ENCODE results near the gene BHLHE40. TPM values are rescaled to one million over a fixed set of nuclear protein-coding genes. Genes with fewer than 3 reads are reported as not detected.
A peak's percentile ranks its signal among the peaks of the same experiment; 100 is the strongest.

The BHLHE40 gene
- total RNA-seq (100 to 1,000 TPM in 1 of 5 donors, 10 to 100 TPM in 4; 54.1 to 177 (median 85.8) TPM), total RNA-seq (27.9 to 658 (median 178) reads per million in 29 experiments)
- total RNA-seq (2013) = 44.8 TPM

GRCh38 chr3:4979428-4980228 lies at the start of gene BHLHE40:
Gene BHLHE40, plus strand, starts transcription at chr3:4979437. Its CDS starts 282 bp downstream, at chr3:4979719.
- peak within 1 kb of the TSS; percentile 94 for H3K27ac ChIP-seq (ENCODE audit: low read length)
- no peaks in the 10 kb centered on the region for H3K9me3 ChIP-seq
- H3K4me1 ChIP-seq (ENCODE audit: control insufficient read depth in 1 of 2, extremely low read depth in 1 of 2, insufficient read depth in 2 of 2, low read length in 2 of 2) = peaks cover 25 to 61% of the 10 kb centered on the region in 2 experiments
- peak in 13 of 35 experiments; percentile 3 to 70 (median 30) for DNase-seq
- Mint-ChIP-seq H3K27me3 (no peaks in the 10 kb centered on the region), H3K27ac (peak within 1 kb of the TSS; percentile 95 to 98), H3K4me1 (peaks cover 59 to 67% (median 67%) of the 10 kb centered on the region in 3 donors), H3K36me3 (peaks cover 20% of the 10 kb centered on the region), H3K4me3 (peak within 1 kb of the TSS; percentile 94 to 98 (median 95)), H3K9me3 (no peaks in the 10 kb centered on the region)
- POLR2A ChIA-PET = interaction anchor here (0.6 to 2.5 kb wide), 25 partner anchors 16 to 1657 kb away, joined by 3 to 22 read pairs (median 5); no protein-coding TSS in a partner anchor
- ATAC-seq (replicated peaks in 1 of 4) = peak; percentile 25 to 43 (median 36)
- H3K27me3 ChIP-seq (replicated peaks in 1 of 2; ENCODE audit: control insufficient read depth in 2 of 2, extremely low read depth in 1 of 2, insufficient read depth in 2 of 2, low read length in 1 of 2) = no peaks in the 10 kb centered on the region
- peak within 1 kb of the TSS; percentile 73 to 90 for H3K4me3 ChIP-seq (ENCODE audit: control insufficient read depth in 1 of 2, extremely low read depth in 1 of 2, low read length in 1 of 2)
- under 1% methylated on average over 48 of the region's 51 CpGs for WGBS (ENCODE audit: insufficient coverage)
- peaks cover 0 to 22% of the 10 kb centered on the region in 2 donors for H3K36me3 ChIP-seq (ENCODE audit: control insufficient read depth in 2 of 2, extremely low read depth in 1 of 2, insufficient read depth in 1 of 2, low read length in 1 of 2)
- CTCF ChIA-PET = interaction anchor here (0.6 to 2.6 kb wide), 30 partner anchors 13 to 275 kb away, joined by 3 to 15 read pairs (median 4); no protein-coding TSS in a partner anchor

GRCh38 chr3:4930501-4930900 lies 48.7 kb upstream of the BHLHE40 start:
- POLR2A ChIA-PET = interaction anchor here in 1 of 2 donors (0.6 kb wide), 1 partner anchor 1485 kb away, joined by 3 read pairs; no protein-coding TSS in a partner anchor
- ATAC-seq (replicated peaks in 1 of 4) = no peak

GRCh38 chr3:4934050-4934449 lies 45.2 kb upstream of the BHLHE40 start:
- POLR2A ChIA-PET = no interaction called here
- Mint-ChIP-seq H3K4me3 (no peak overlapping the region), H3K9me3 (no peaks in the 10 kb centered on the region), H3K27ac (no peak overlapping the region), H3K36me3 (no peaks in the 10 kb centered on the region), H3K27me3 (no peaks in the 10 kb centered on the region), H3K4me1 (peaks cover 5 to 7% (median 6%) of the 10 kb centered on the region in 3 donors)
- no peak for ATAC-seq (replicated peaks in 1 of 4)
- DNase-seq = no peak
- no peaks in the 10 kb centered on the region for H3K4me1 ChIP-seq (ENCODE audit: control insufficient read depth in 1 of 2, extremely low read depth in 1 of 2, insufficient read depth in 2 of 2, low read length in 2 of 2)
- CTCF ChIA-PET = no interaction called here
- no peak overlapping the region for H3K27ac ChIP-seq (ENCODE audit: low read length)
- H3K36me3 ChIP-seq (ENCODE audit: control insufficient read depth in 2 of 2, extremely low read depth in 1 of 2, insufficient read depth in 1 of 2, low read length in 1 of 2) = no peaks in the 10 kb centered on the region
- no CpG with 5 or more reads among the region's 3 CpGs for WGBS (ENCODE audit: insufficient coverage)
- H3K9me3 ChIP-seq = no peaks in the 10 kb centered on the region
- no peaks in the 10 kb centered on the region for H3K27me3 ChIP-seq (replicated peaks in 1 of 2; ENCODE audit: control insufficient read depth in 2 of 2, extremely low read depth in 1 of 2, insufficient read depth in 2 of 2, low read length in 1 of 2)
- H3K4me3 ChIP-seq (ENCODE audit: control insufficient read depth in 1 of 2, extremely low read depth in 1 of 2, low read length in 1 of 2) = no peak overlapping the region

More at GRCh38 chr3:4930501-4930900, 48.7 kb upstream of the BHLHE40 start:
- Histone ChIP-seq H3K4me3 (ENCODE audit: control insufficient read depth in 1 of 2, extremely low read depth in 1 of 2, low read length in 1 of 2) (no peak overlapping the region), H3K27me3 (replicated peaks in 1 of 2; ENCODE audit: control insufficient read depth in 2 of 2, extremely low read depth in 1 of 2, insufficient read depth in 2 of 2, low read length in 1 of 2) (no peaks in the 10 kb centered on the region), H3K9me3 (no peaks in the 10 kb centered on the region), H3K27ac (ENCODE audit: low read length) (no peak overlapping the region), H3K36me3 (ENCODE audit: control insufficient read depth in 2 of 2, extremely low read depth in 1 of 2, insufficient read depth in 1 of 2, low read length in 1 of 2) (no peaks in the 10 kb centered on the region), H3K4me1 (ENCODE audit: control insufficient read depth in 1 of 2, extremely low read depth in 1 of 2, insufficient read depth in 2 of 2, low read length in 2 of 2) (peaks cover 0 to 9% of the 10 kb centered on the region in 2 experiments)
- H3K9me3 Mint-ChIP-seq = no peaks in the 10 kb centered on the region
- peaks cover 10 to 22% (median 16%) of the 10 kb centered on the region in 3 donors for H3K4me1 Mint-ChIP-seq
- H3K4me3 Mint-ChIP-seq = no peak overlapping the region
- WGBS (ENCODE audit: insufficient coverage) = no CpG with 5 or more reads among the region's 1 CpG
- H3K36me3 Mint-ChIP-seq = no peaks in the 10 kb centered on the region
- CTCF ChIA-PET = no interaction called here
- no peak for DNase-seq
- no peak overlapping the region for H3K27ac Mint-ChIP-seq
- H3K27me3 Mint-ChIP-seq = no peaks in the 10 kb centered on the region

GRCh38 chr3:4935347-4935746 lies 43.9 kb upstream of the BHLHE40 start:
- Mint-ChIP-seq H3K27me3 (no peaks in the 10 kb centered on the region), H3K4me3 (no peak overlapping the region), H3K36me3 (no peaks in the 10 kb centered on the region), H3K4me1 (peaks cover 5 to 7% (median 6%) of the 10 kb centered on the region in 3 donors), H3K9me3 (no peaks in the 10 kb centered on the region), H3K27ac (no peak overlapping the region)
- Histone ChIP-seq H3K27ac (ENCODE audit: low read length) (no peak overlapping the region), H3K4me1 (ENCODE audit: control insufficient read depth in 1 of 2, extremely low read depth in 1 of 2, insufficient read depth in 2 of 2, low read length in 2 of 2) (no peaks in the 10 kb centered on the region), H3K4me3 (ENCODE audit: control insufficient read depth in 1 of 2, extremely low read depth in 1 of 2, low read length in 1 of 2) (no peak overlapping the region), H3K9me3 (no peaks in the 10 kb centered on the region), H3K27me3 (replicated peaks in 1 of 2; ENCODE audit: control insufficient read depth in 2 of 2, extremely low read depth in 1 of 2, insufficient read depth in 2 of 2, low read length in 1 of 2) (no peaks in the 10 kb centered on the region), H3K36me3 (ENCODE audit: control insufficient read depth in 2 of 2, extremely low read depth in 1 of 2, insufficient read depth in 1 of 2, low read length in 1 of 2) (no peaks in the 10 kb centered on the region)
- no peak for ATAC-seq (replicated peaks in 1 of 4)
- POLR2A ChIA-PET = no interaction called here
- CTCF ChIA-PET = interaction anchor here (0.5 to 0.7 kb wide), 2 partner anchors 11 to 114 kb away, joined by 3 to 4 read pairs; no protein-coding TSS in a partner anchor
- 100% methylated on average over 1 of the region's 1 CpG for WGBS (ENCODE audit: insufficient coverage)
- no peak for DNase-seq

- H3K9me3 Mint-ChIP-seq = no peaks in the 10 kb centered on the region
- peaks cover 5 to 7% (median 6%) of the 10 kb centered on the region in 3 donors for H3K4me1 Mint-ChIP-seq
- 75% methylated on average over 4 of the region's 6 CpGs for WGBS (ENCODE audit: insufficient coverage)
- H3K27ac Mint-ChIP-seq = no peak overlapping the region
- no peak for ATAC-seq (replicated peaks in 1 of 4)
- ChIA-PET CTCF (interaction anchor here in 1 of 2 donors (0.5 kb wide), 1 partner anchor 70 kb away, joined by 3 read pairs; no protein-coding TSS in a partner anchor), POLR2A (no interaction called here)
- H3K36me3 ChIP-seq (ENCODE audit: control insufficient read depth in 2 of 2, extremely low read depth in 1 of 2, insufficient read depth in 1 of 2, low read length in 1 of 2) = no peaks in the 10 kb centered on the region
- no peak overlapping the region for H3K27ac ChIP-seq (ENCODE audit: low read length)
- no peaks in the 10 kb centered on the region for H3K9me3 ChIP-seq
- H3K36me3 Mint-ChIP-seq = no peaks in the 10 kb centered on the region
- no peak for DNase-seq
- H3K4me3 Mint-ChIP-seq = no peak overlapping the region
- H3K27me3 Mint-ChIP-seq = no peaks in the 10 kb centered on the region
- H3K4me1 ChIP-seq (ENCODE audit: control insufficient read depth in 1 of 2, extremely low read depth in 1 of 2, insufficient read depth in 2 of 2, low read length in 2 of 2) = no peaks in the 10 kb centered on the region
- H3K4me3 ChIP-seq (ENCODE audit: control insufficient read depth in 1 of 2, extremely low read depth in 1 of 2, low read length in 1 of 2) = no peak overlapping the region
- no peaks in the 10 kb centered on the region for H3K27me3 ChIP-seq (replicated peaks in 1 of 2; ENCODE audit: control insufficient read depth in 2 of 2, extremely low read depth in 1 of 2, insufficient read depth in 2 of 2, low read length in 1 of 2)
Observed at GRCh38 chr3:4936982-4937614, 42.1 kb upstream of the BHLHE40 start.

- H3K27me3 Mint-ChIP-seq = no peaks in the 10 kb centered on the region
- no peaks in the 10 kb centered on the region for H3K36me3 Mint-ChIP-seq
- Histone ChIP-seq H3K27ac (ENCODE audit: low read length) (no peak overlapping the region), H3K4me1 (ENCODE audit: control insufficient read depth in 1 of 2, extremely low read depth in 1 of 2, insufficient read depth in 2 of 2, low read length in 2 of 2) (no peaks in the 10 kb centered on the region), H3K4me3 (ENCODE audit: control insufficient read depth in 1 of 2, extremely low read depth in 1 of 2, low read length in 1 of 2) (no peak overlapping the region), H3K9me3 (no peaks in the 10 kb centered on the region), H3K36me3 (ENCODE audit: control insufficient read depth in 2 of 2, extremely low read depth in 1 of 2, insufficient read depth in 1 of 2, low read length in 1 of 2) (no peaks in the 10 kb centered on the region), H3K27me3 (replicated peaks in 1 of 2; ENCODE audit: control insufficient read depth in 2 of 2, extremely low read depth in 1 of 2, insufficient read depth in 2 of 2, low read length in 1 of 2) (no peaks in the 10 kb centered on the region)
- DNase-seq (no peak), ATAC-seq (replicated peaks in 1 of 4) (no peak)
- no peak overlapping the region for H3K27ac Mint-ChIP-seq
- H3K4me1 Mint-ChIP-seq = peaks cover 5 to 7% (median 6%) of the 10 kb centered on the region in 3 donors
- H3K9me3 Mint-ChIP-seq = no peaks in the 10 kb centered on the region
- ChIA-PET POLR2A (interaction anchor here (0.6 to 0.9 kb wide), 2 partner anchors 55 to 383 kb away, joined by 3 to 8 read pairs; no protein-coding TSS in a partner anchor), CTCF (no interaction called here)
- H3K4me3 Mint-ChIP-seq = no peak overlapping the region
- 50% methylated on average over 2 of the region's 3 CpGs for WGBS (ENCODE audit: insufficient coverage)
Observed at GRCh38 chr3:4938281-4938982, 40.8 kb upstream of the BHLHE40 start.
